GM18870 (cell line): ENCODE data around the gene SLC25A24.
"Not testable (repeated sequence)": the region's sequence is repeated elsewhere in the genome, so short reads cannot be mapped to it uniquely, and the experiment has no call there.

Source experiments
- ATAC-seq: cut with Tn5 transposase; IDR thresholded peaks from one replicate; pipeline ENCODE4 v1.9.1; 2021; ENCODE audit warnings: moderate library complexity; ENCODE audit not compliant: unreplicated experiment

The SLC25A24 gene

GRCh38 chr1:108140177-108140576 is 60.0 kb downstream of the SLC25A24 start:
- no peak for ATAC-seq

- ATAC-seq, result not testable (repeated sequence)
Observed at GRCh38 chr1:108139555-108139954, 60.6 kb downstream of the SLC25A24 start.

DNA sequence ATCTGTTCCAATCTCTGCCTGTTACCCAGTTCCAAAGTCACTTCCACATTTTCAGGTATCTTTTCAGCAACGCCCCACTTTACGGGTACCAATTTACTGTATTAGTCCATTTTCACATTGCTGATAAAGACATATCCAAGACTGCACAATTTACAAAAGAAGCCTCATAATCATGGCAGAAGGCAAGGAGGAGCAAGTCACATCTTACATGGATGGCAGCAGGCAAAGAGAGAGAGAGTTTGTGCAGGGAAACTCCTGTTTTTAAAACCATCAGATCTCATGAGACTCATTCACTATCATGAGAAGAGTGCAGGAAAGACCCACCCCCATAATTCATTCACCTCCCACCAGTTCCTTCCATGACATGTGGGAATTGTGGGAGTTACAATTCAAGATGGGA is 67.0 kb downstream of the SLC25A24 start:
- ATAC-seq, result not testable (repeated sequence)

DNA sequence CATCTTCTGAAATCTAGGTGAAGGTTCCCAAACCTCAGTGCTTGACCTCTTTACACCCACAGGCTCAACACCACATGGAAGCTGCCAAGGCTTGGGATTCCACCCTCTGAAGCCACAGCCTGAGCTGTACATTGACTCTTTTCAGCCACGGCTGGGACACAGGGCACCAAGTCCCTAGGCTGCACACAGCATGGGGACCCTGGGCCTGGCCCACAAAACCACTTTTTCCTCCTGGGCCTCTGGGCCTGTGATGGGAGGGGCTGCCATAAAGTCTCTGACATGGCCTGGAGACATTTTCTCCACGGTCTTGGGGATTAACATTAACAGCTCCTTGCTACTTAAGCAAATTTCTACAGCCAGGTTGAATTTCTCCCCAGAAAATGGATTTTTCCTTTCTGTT is 67.8 kb downstream of the SLC25A24 start:
- not testable (repeated sequence) for ATAC-seq

DNA sequence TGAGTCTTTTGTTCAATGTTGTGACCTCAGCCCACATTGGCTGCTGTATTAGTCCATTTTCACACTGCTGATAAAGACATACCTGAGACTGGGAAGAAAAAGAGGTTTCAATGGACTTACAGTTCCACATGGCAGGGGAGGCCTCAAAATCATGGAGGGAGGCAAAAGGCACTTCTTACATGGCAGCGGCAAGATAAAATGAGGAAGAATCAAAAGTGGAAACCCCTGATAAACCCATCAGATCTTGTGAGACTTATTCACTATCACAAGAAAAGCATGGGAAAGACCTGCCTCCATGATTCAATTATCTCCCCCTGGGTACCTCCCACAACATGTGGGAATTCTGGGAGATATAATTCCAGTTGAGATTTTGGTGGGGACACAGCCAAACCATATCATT is 68.9 kb downstream of the SLC25A24 start:
- ATAC-seq, result not testable (repeated sequence)

GRCh38 chr1:108130794-108131193 is 69.3 kb downstream of the SLC25A24 start:
- no peak for ATAC-seq

- ATAC-seq, result no peak
Observed at GRCh38 chr1:108129999-108130398, 70.1 kb downstream of the SLC25A24 start.

- ATAC-seq, result peak; percentile 83
Observed at GRCh38 chr1:108125312-108126138, 74.6 kb downstream of the SLC25A24 start.

GRCh38 chr1:108124622-108125311 is 75.4 kb downstream of the SLC25A24 start:
- ATAC-seq, result no peak

DNA sequence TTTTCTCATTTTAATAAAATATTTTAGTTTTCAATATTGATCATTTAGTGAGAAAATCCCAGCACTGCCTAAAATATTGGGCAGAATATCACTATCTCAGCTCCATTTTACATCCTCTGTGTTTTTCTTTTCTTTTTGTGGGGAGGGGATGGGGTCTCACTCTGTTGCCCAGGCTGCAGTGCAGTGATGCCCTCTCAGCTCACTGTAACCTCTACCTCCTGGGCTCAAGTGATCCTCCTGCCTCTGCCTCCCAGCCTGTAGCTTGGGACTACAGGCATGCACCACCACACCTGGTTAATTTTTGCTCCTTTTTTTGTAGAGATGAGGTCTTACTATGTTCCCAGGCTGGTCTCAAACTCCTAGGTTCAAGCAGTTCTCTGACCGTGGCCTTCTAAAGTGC is 76.1 kb downstream of the SLC25A24 start:
- no peak for ATAC-seq

GRCh38 chr1:108121358-108122143 is 78.6 kb downstream of the SLC25A24 start:
- ATAC-seq, result no peak

DNA sequence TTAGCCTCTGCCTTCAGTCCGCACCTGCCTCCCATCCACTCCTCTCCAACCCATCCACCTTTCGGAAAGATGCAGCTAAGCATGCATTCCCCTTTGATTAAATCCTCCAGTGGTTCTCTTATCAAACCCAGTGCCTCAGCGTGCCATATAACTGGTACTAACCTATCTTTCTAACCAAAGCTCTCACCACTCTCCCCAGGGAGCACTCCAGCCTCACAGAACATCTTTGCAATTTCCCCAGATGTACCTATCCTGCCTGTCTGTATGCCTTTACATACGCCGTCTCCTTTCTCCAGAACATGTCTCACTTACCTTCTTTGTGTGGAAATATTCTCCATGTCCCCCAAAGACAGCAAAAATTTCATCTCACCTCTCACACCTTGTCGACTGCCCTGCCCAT is 80.0 kb downstream of the SLC25A24 start:
- ATAC-seq, result no peak

DNA sequence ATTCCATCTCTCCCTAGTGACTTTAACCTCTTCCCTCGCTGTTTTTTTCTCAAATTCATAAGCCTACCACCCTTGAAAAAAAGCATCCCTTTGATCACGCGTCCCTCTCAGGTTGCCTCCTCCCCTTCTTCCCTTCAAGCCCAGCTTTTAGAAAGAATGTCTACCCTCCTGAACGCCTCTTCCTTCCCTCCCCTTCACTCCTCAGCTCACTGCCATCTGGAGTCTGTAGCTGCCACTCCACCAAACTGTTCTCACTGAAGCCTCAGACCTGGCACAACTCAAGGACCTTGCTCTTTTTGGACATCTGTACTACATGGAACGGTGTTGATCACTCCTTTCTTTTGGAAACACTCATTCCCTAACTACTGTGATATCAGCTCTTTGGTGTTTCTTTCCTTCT is 80.6 kb downstream of the SLC25A24 start:
- no peak for ATAC-seq

GRCh38 chr1:108117945-108118902 is 81.9 kb downstream of the SLC25A24 start:
- ATAC-seq, result no peak

- no peak for ATAC-seq
Observed at GRCh38 chr1:108117237-108117636, 82.9 kb downstream of the SLC25A24 start.

DNA sequence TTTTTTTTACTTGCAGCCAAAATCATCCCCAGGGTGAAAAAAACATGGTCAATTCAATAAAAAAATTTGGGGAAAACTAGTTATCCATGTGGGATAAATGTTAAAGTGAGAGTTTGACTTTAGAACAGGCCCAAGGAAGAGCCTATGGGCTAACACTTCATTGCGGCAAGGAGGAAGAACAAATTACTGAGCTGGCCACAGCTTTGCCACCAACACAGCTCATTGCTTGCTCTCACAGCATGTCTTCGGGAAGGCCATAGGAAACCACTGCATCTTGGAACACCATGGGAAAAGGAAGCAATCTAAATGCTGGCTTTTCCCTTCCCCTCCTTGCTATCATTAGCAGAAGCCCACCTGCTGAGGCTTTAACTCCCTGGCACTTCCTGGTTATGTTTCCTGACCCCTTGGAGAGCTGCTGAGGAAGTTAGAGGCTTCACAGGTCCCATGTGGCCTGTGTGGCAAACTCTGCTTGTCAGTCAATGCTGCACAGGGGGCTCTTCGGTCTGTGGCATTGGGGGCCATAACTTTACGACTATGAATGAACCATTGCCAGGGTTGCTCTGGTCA is 86.0 kb downstream of the SLC25A24 start:
- ATAC-seq, result no peak

DNA sequence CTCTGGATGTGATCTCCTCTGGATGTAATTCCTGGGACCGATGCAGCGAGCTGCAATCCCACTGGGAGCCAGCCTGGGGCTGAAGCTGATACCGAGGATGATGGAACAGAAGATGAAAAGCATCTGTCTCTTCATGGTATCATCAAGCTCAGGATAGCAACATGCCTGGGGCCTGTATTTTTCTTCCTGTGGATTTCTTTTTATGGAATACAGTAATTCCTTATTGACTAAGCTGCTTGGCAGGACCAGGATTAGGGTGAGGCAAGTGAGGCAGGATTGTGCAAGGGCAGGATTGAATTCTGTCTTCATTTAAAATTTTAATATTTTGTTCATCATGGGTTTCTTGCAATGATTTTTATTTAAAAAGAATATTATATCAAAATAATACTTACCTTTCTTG is 86.6 kb downstream of the SLC25A24 start:
- ATAC-seq, result no peak

- no peak for ATAC-seq
Observed at GRCh38 chr1:108109295-108109973, 90.7 kb downstream of the SLC25A24 start.

GRCh38 chr1:108108119-108108518 is 92.0 kb downstream of the SLC25A24 start:
- ATAC-seq, result no peak
